Ascending aorta (tissue), 2 donors: Measurements from ENCODE around the gene AP2A2. TPM values are rescaled to one million over a fixed set of nuclear protein-coding genes. Genes with fewer than 3 reads are reported as not detected.

Source experiments
- DNase-seq, 2 donors: peaks; one replicate each; pipeline ENCODE4 v3.0.0-alpha.2; 2019; ENCODE audit warnings: low spot score in 2 of 2
- H3K27ac ChIP-seq, 2 donors: fragments of 200-600 bp; sonication (generic); one replicate each; pipeline ENCODE4 v1.5.1; 2016 to 2017; ENCODE audit warnings: mild to moderate bottlenecking in 1 of 2
- H3K27me3 ChIP-seq: fragments of 200-600 bp; sonication (generic); one replicate; pipeline ENCODE4 v1.5.1; 2017
- H3K36me3 ChIP-seq, 2 donors: fragments of 200-600 bp; sonication (generic); one replicate each; pipeline ENCODE4 v1.5.1; 2016
- H3K4me1 ChIP-seq, 2 donors: fragments of 200-600 bp; sonication (generic); one replicate each; pipeline ENCODE4 v1.5.1; 2016 to 2017; ENCODE audit warnings: mild to moderate bottlenecking in 1 of 2
- H3K4me3 ChIP-seq, 2 donors: fragments of 200-600 bp; sonication (generic); one replicate each; pipeline ENCODE4 v1.5.1; 2016 to 2017; ENCODE audit warnings: mild to moderate bottlenecking in 1 of 2
- H3K9me3 ChIP-seq, 2 donors: fragments of 200-600 bp; sonication (generic); one replicate each; pipeline ENCODE4 v1.5.1; 2016
- CTCF ChIP-seq, 3 experiments: fragments of 200-600 bp in 2 of 3; fragments of 450-650 bp in 1 of 3; sonication (generic) in 2 of 3; IDR thresholded peaks; one replicate each; pipeline ENCODE4 v1.5.1; 2016 to 2019; ENCODE audit warnings: antibody characterized with exemption in 3 of 3, mild to moderate bottlenecking in 1 of 3, moderate library complexity in 1 of 3
- intact Hi-C: fragments of 100-400 bp; cut with DNase I; formaldehyde crosslinking; loops from one replicate; pipeline ENCODE4 v1.15.1; 2023
- total RNA-seq: library from RNA; depleted of rRNA; stranded (reverse); fragments of >200 nt; gene quantifications from one replicate; pipeline ENCODE4 v1.1.0, GENCODE V29; 2016

AP2A2 gene
- total RNA-seq, 1 donor from 2014 or later, result 118 TPM

GRCh38 chr11:962688-963087, 37.0 kb downstream of the AP2A2 start:
- DNase-seq, result no peak
- no peak for TF ChIP-seq CTCF (IDR thresholded peaks at IDR 0.05)
- H3K4me3 ChIP-seq, result no peak overlapping the region
- intact Hi-C loops, result no loop called here
- H3K4me1 ChIP-seq, result no peaks in the 10 kb centered on the region
- peaks cover 30 to 57% of the 10 kb centered on the region in 2 donors for H3K36me3 ChIP-seq
- H3K27ac ChIP-seq, result no peak overlapping the region
- H3K9me3 ChIP-seq, result no peaks in the 10 kb centered on the region
- H3K27me3 ChIP-seq, result no peaks in the 10 kb centered on the region

DNA sequence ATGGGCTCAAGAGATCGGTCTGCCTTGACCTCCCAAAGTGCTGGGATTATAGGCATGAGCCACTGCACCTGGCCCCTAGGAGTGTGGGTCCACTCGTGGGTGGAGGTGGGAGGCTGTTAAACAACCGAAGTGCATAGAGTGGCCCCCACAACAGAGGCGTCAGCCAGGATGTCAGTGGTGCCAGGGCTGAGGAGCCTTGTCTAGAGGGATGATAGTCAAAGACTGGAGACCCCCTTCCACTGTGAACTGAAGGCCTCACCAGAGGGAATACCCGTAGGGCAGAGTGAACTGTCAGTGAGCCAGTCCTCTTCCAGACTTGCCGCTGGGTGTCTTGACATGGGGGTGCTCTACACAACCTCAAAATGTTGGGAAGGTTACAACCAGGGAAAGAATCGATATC, 38.2 kb downstream of the AP2A2 start:
- H3K27me3 ChIP-seq, result no peaks in the 10 kb centered on the region
- TF ChIP-seq CTCF (IDR thresholded peaks at IDR 0.05), result no peak
- no peaks in the 10 kb centered on the region for H3K4me1 ChIP-seq
- peaks cover 35 to 65% of the 10 kb centered on the region in 2 donors for H3K36me3 ChIP-seq
- H3K27ac ChIP-seq, result no peak overlapping the region
- DNase-seq, result no peak
- H3K9me3 ChIP-seq, result no peaks in the 10 kb centered on the region
- no peak overlapping the region for H3K4me3 ChIP-seq
- intact Hi-C loops, result no loop called here

DNA sequence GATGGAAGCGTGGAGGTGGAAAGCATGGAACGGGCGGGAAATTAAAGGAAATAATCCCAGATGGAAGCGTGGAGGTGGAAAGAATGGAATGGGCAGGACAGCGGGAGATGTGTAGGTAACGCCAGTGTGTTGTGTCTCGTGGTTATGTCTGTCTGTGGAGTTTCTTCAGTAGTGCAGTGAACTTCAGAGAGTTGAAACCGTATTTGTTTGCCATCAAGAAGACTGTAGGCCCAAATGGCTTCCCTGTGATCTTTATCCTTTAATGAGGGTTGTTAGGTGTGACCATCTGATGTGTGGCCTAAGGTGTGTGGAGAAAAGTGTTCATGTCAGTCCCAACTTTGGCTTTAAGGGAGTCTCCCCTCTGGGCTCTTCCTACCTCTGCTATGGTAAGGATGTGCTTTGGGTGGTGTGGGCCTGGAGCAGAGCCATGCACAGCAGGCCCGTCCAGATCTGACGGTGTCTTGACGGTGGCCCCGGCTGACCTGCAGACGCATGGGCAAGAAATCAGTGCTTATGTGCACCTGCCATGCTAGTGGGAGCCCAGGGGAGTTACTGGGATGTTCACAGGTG, 39.6 kb downstream of the AP2A2 start:
- H3K4me1 ChIP-seq, result no peaks in the 10 kb centered on the region
- intact Hi-C loops, result no loop called here
- H3K27ac ChIP-seq, result no peak overlapping the region
- peaks cover 30 to 56% of the 10 kb centered on the region in 2 donors for H3K36me3 ChIP-seq
- TF ChIP-seq CTCF (IDR thresholded peaks at IDR 0.05), result no peak
- no peaks in the 10 kb centered on the region for H3K9me3 ChIP-seq
- DNase-seq, result no peak
- H3K27me3 ChIP-seq, result no peaks in the 10 kb centered on the region
- no peak overlapping the region for H3K4me3 ChIP-seq

- TF ChIP-seq CTCF (IDR thresholded peaks at IDR 0.05), result no peak
- Histone ChIP-seq H3K4me1 (no peaks in the 10 kb centered on the region), H3K9me3 (no peaks in the 10 kb centered on the region), H3K36me3 (peaks cover 44 to 53% of the 10 kb centered on the region in 2 donors), H3K27me3 (no peaks in the 10 kb centered on the region), H3K4me3 (no peak overlapping the region), H3K27ac (no peak overlapping the region)
- intact Hi-C loops, result no loop called here
- no peak for DNase-seq
These were observed 42.5 kb downstream of the AP2A2 start for GRCh38 chr11:967995-968751.

GRCh38 chr11:968822-969221, 43.2 kb downstream of the AP2A2 start:
- intact Hi-C loops, result no loop called here
- Histone ChIP-seq H3K36me3 (peaks cover 47 to 53% of the 10 kb centered on the region in 2 donors), H3K9me3 (no peaks in the 10 kb centered on the region)

More at GRCh38 chr11:968822-969221, 43.2 kb downstream of the AP2A2 start:
- Histone ChIP-seq H3K27me3 (no peaks in the 10 kb centered on the region), H3K4me1 (no peaks in the 10 kb centered on the region), H3K4me3 (no peak overlapping the region), H3K27ac (no peak overlapping the region)
- DNase-seq, result no peak
- TF ChIP-seq CTCF (IDR thresholded peaks at IDR 0.05), result no peak
